IMR-90 (cell line): ENCODE results near the gene OR6V1. TPM values are rescaled to one million over a fixed set of nuclear protein-coding genes. Genes with fewer than 3 reads are reported as not detected.

ENCODE experiments used
- ATAC-seq: fragments of 200-7000 bp; cut with Tn5 transposase; 2 replicates; pipeline ENCODE4 v1.9.1; 2020; ENCODE audit warnings: low read depth, mild to moderate bottlenecking, moderate library complexity
- BruUV-seq: library from RNA; stranded (reverse); fragments of 400-500 nt; replicated peaks from 2 replicates; lab custom pipeline; 2021; lab: Mats Ljungman, UMichigan
- CTCF ChIA-PET: fragments of 300-600 bp; formaldehyde crosslinking; extraction: SDS; loops from one replicate; lab custom pipeline; 2021; ENCODE audit warnings: antibody characterized with exemption; lab: Yijun Ruan, JAX
- POLR2A ChIA-PET: fragments of 300-600 bp; sonication (Branson Sonifier 250); formaldehyde crosslinking; loops from one replicate; lab custom pipeline; 2022; ENCODE audit warnings: antibody characterized with exemption; ENCODE audit not compliant: unreplicated experiment; lab: Charles Lee
- DNase-seq: peaks from one replicate; pipeline ENCODE4 v3.0.0; 2013
- H2AFZ ChIP-seq: replicated peaks from 2 replicates; pipeline ENCODE3; 2013; ENCODE audit warnings: low read length, mild to moderate bottlenecking; ENCODE audit not compliant: poor library complexity
- H2AK5ac ChIP-seq: 2 replicates; pipeline ENCODE4 v1.6.1; 2013; ENCODE audit warnings: low read depth, low read length, inconsistent platforms
- H2AK9ac ChIP-seq: replicated peaks from 2 replicates; pipeline ENCODE3; 2013; ENCODE audit warnings: mild to moderate bottlenecking, low read depth, low read length, moderate library complexity; ENCODE audit not compliant: poor library complexity
- H2BK120ac ChIP-seq: 2 replicates; pipeline ENCODE4 v1.6.1; 2013; ENCODE audit warnings: low read depth, low read length, inconsistent platforms
- H2BK15ac ChIP-seq: 3 replicates; pipeline ENCODE4 v1.6.1; 2013; ENCODE audit warnings: low read depth, low read length, inconsistent platforms
- H2BK20ac ChIP-seq: 2 replicates; pipeline ENCODE4 v1.6.1; 2013; ENCODE audit warnings: low read depth, mild to moderate bottlenecking, inconsistent platforms, low read length, moderate library complexity
- H2BK5ac ChIP-seq: 2 replicates; pipeline ENCODE4 v1.6.1; 2013; ENCODE audit warnings: mild to moderate bottlenecking, low read depth, low read length, inconsistent platforms; ENCODE audit not compliant: poor library complexity, severe bottlenecking
- H3K14ac ChIP-seq: replicated peaks from 2 replicates; pipeline ENCODE4 v1.6.1; 2013; ENCODE audit warnings: low read depth, low read length, inconsistent platforms
- H3K18ac ChIP-seq: 2 replicates; pipeline ENCODE4 v1.6.1; 2013; ENCODE audit warnings: low read depth, low read length, control low read depth
- H3K23ac ChIP-seq: 2 replicates; pipeline ENCODE4 v1.6.1; 2013; ENCODE audit warnings: low read depth, low read length, inconsistent platforms
- H3K27ac ChIP-seq: 2 replicates; pipeline ENCODE4 v1.5.1; 2013; ENCODE audit warnings: mild to moderate bottlenecking, control low read depth, low read length; ENCODE audit not compliant: insufficient read depth
- H3K27me3 ChIP-seq: 2 replicates; pipeline ENCODE4 v1.6.1; 2013; ENCODE audit warnings: low read length; ENCODE audit not compliant: control insufficient read depth, insufficient read depth
- H3K36me3 ChIP-seq: 2 replicates; pipeline ENCODE4 v1.6.1; 2013; ENCODE audit warnings: low read length, mixed read lengths; ENCODE audit not compliant: control insufficient read depth, insufficient read depth
- H3K4ac ChIP-seq: 2 replicates; pipeline ENCODE4 v1.6.1; 2013; ENCODE audit warnings: low read depth, low read length, inconsistent platforms
- H3K4me1 ChIP-seq: 2 replicates; pipeline ENCODE4 v1.6.1; 2013; ENCODE audit warnings: low read length, mixed read lengths; ENCODE audit not compliant: control insufficient read depth, insufficient read depth
- H3K4me2 ChIP-seq: 2 replicates; pipeline ENCODE4 v1.6.1; 2013; ENCODE audit warnings: low read depth, mild to moderate bottlenecking, control low read depth, low read length, moderate library complexity
- H3K4me3 ChIP-seq: 2 replicates; pipeline ENCODE4 v1.5.1; 2013; ENCODE audit warnings: low read depth, mild to moderate bottlenecking, control low read depth, low read length, moderate library complexity; ENCODE audit not compliant: insufficient read depth
- H3K56ac ChIP-seq: 2 replicates; pipeline ENCODE4 v1.6.1; 2013; ENCODE audit warnings: low read length, inconsistent platforms; ENCODE audit not compliant: insufficient read depth; ENCODE audit errors: extremely low read depth
- H3K79me1 ChIP-seq, 2 experiments: 2 replicates each; pipeline ENCODE4 v1.6.1; 2013; ENCODE audit warnings: low read length in 2 of 2, inconsistent platforms in 1 of 2, low read depth in 1 of 2
- H3K9ac ChIP-seq: 2 replicates; pipeline ENCODE4 v1.6.1; 2013; ENCODE audit warnings: low read depth, low read length, control low read depth
- H3K9me1 ChIP-seq: 2 replicates; pipeline ENCODE4 v1.6.1; 2013; ENCODE audit warnings: low read length, inconsistent platforms; ENCODE audit not compliant: insufficient read depth
- H3K9me3 ChIP-seq: 2 replicates; pipeline ENCODE4 v1.6.1; 2013; ENCODE audit warnings: low read length; ENCODE audit not compliant: control insufficient read depth, insufficient read depth
- H4K20me1 ChIP-seq: 2 replicates; pipeline ENCODE4 v1.6.1; 2013; ENCODE audit warnings: low read length, inconsistent platforms; ENCODE audit not compliant: insufficient read depth
- H4K5ac ChIP-seq: 2 replicates; pipeline ENCODE4 v1.6.1; 2013; ENCODE audit warnings: mild to moderate bottlenecking, low read depth, low read length, control low read depth
- H4K8ac ChIP-seq, 2 experiments: 2 replicates each; pipeline ENCODE4 v1.6.1; 2013; ENCODE audit warnings: low read depth in 2 of 2, low read length in 2 of 2, control low read depth in 1 of 2, inconsistent platforms in 1 of 2
- H4K91ac ChIP-seq: 2 replicates; pipeline ENCODE4 v1.6.1; 2013; ENCODE audit warnings: low read depth, low read length, inconsistent platforms; ENCODE audit not compliant: insufficient read depth
- BHLHE40 ChIP-seq: fragments of 150-350 bp; IDR thresholded peaks from 2 replicates; pipeline ENCODE4 v1.6.1; 2016; ENCODE audit warnings: mild to moderate bottlenecking, low read depth, low read length
- CEBPB ChIP-seq: IDR thresholded peaks from 2 replicates; pipeline ENCODE4 v1.6.1; 2012; ENCODE audit warnings: low read depth, low read length, improper control_type of control experiment
- CHD1 ChIP-seq: IDR thresholded peaks from 2 replicates; pipeline ENCODE4 v1.6.1; 2012; ENCODE audit warnings: low read depth, low read length, improper control_type of control experiment
- CTCF ChIP-seq: conservative IDR thresholded peaks from 2 replicates; pipeline ENCODE4 v1.5.1; 2012; ENCODE audit warnings: mild to moderate bottlenecking, low read depth, low read length, improper control_type of control experiment
- ELK1 ChIP-seq: fragments of 150-350 bp; IDR thresholded peaks from 2 replicates; pipeline ENCODE4 v1.6.1; 2016; ENCODE audit warnings: low read depth, mild to moderate bottlenecking, low read length, moderate library complexity, borderline replicate concordance
- FOS ChIP-seq: fragments of 150-350 bp; IDR thresholded peaks from 2 replicates; pipeline ENCODE4 v1.6.1; 2016; ENCODE audit warnings: low read depth, low read length
- MAFK ChIP-seq: IDR thresholded peaks from 2 replicates; pipeline ENCODE4 v1.6.1; 2012; ENCODE audit warnings: low read depth, low read length, improper control_type of control experiment
- MAZ ChIP-seq: IDR thresholded peaks from 2 replicates; pipeline ENCODE4 v1.6.1; 2012; ENCODE audit warnings: low read depth, mild to moderate bottlenecking, low read length, improper control_type of control experiment, moderate library complexity, borderline replicate concordance
- MXI1 ChIP-seq: IDR thresholded peaks from 2 replicates; pipeline ENCODE4 v1.6.1; 2012; ENCODE audit warnings: low read depth, mild to moderate bottlenecking, low read length, moderate library complexity, borderline replicate concordance
- NFE2L2 ChIP-seq: fragments of 150-350 bp; IDR thresholded peaks from 2 replicates; pipeline ENCODE4 v1.6.1; 2016; ENCODE audit warnings: low read depth, mild to moderate bottlenecking, low read length
- POLR2A ChIP-seq: IDR thresholded peaks from 2 replicates; pipeline ENCODE4 v1.6.1; 2012; ENCODE audit warnings: mild to moderate bottlenecking, low read depth, low read length
- RAD21 ChIP-seq: IDR thresholded peaks from 2 replicates; pipeline ENCODE4 v1.6.1; 2012; ENCODE audit warnings: low read length, improper control_type of control experiment
- RCOR1 ChIP-seq: IDR thresholded peaks from 2 replicates; pipeline ENCODE4 v1.6.1; 2012; ENCODE audit warnings: mild to moderate bottlenecking, low read length, improper control_type of control experiment; ENCODE audit not compliant: insufficient replicate concordance
- RFX5 ChIP-seq: IDR thresholded peaks from 2 replicates; pipeline ENCODE4 v1.8.0; 2012; ENCODE audit warnings: low read depth, mild to moderate bottlenecking, low read length, moderate library complexity
- SMC3 ChIP-seq: fragments of 150-350 bp; IDR thresholded peaks from 2 replicates; pipeline ENCODE4 v1.6.1; 2016; ENCODE audit warnings: low read depth, mild to moderate bottlenecking, antibody characterized with exemption, low read length, moderate library complexity
- USF2 ChIP-seq: fragments of 150-350 bp; IDR thresholded peaks from 2 replicates; pipeline ENCODE4 v1.6.1; 2017; ENCODE audit warnings: mild to moderate bottlenecking, antibody characterized with exemption, low read length, low read depth
- WGBS, 2 experiments: methylation state at CpG; one replicate each; pipeline versions ENCODE4 v1.1.5 to v1.1.7; 2013; ENCODE audit warnings: missing lambda C conversion rate in 2 of 2; ENCODE audit not compliant: insufficient read length in 1 of 2; ENCODE audit errors: extremely low coverage in 2 of 2; 5-methylcytosine and 5-hydroxymethylcytosine counted together
- dilution Hi-C: fragments of 300-500 bp; cut with HindIII; formaldehyde crosslinking; loops from one replicate; pipeline ENCODE4 v1.14.3; 2018; ENCODE audit warnings: low sequenced_read_pairs; ENCODE audit not compliant: unreplicated experiment
- in situ Hi-C: fragments of 300-500 bp; cut with MboI; formaldehyde crosslinking; loops from 3 replicates; pipeline ENCODE4 v1.14.3; 2019; ENCODE audit warnings: low sequenced_read_pairs, inconsistent platforms, mixed read lengths
- intact Hi-C: fragments of 100-400 bp; cut with micrococcal nuclease; formaldehyde crosslinking; loops from 2 replicates; pipeline ENCODE4 v1.10.0; 2022
- polyA plus RNA-seq, 3 experiments: library from polyadenylated mRNA; depleted of rRNA; stranded (reverse); fragments of >200 nt; gene quantifications; 2 replicates each; pipeline ENCODE4 v1.2.3, GENCODE V29; 2012; ENCODE audit warnings: low replicate concordance in 1 of 3
- total RNA-seq: library from RNA; depleted of rRNA; stranded (reverse); fragments of >200 nt; gene quantifications from 2 replicates; pipeline ENCODE4 v1.2.3, GENCODE V29; 2012

The OR6V1 gene
- total and polyA plus RNA-seq, 2 of the 4 experiments (the other 2 are of a cell fraction) = not detected

- WGBS, 2 experiments = 40% methylated on average over 1 of the region's 3 CpGs; no CpG with 5 or more reads in 1 of the 2 experiments
- POLR2A ChIA-PET = no interaction called here
- peaks cover 2% of the 10 kb centered on the region; the same call in 1 of the 2 replicates for H3K9me3 ChIP-seq
- intact Hi-C loops = no loop called here
- DNase-seq = no peak
- in situ Hi-C loops = no loop called here
- H3K27ac ChIP-seq = no peak overlapping the region
- H2BK20ac ChIP-seq = no peak overlapping the region
- H4K91ac ChIP-seq = no peak overlapping the region
- no peaks in the 10 kb centered on the region for H3K4me1 ChIP-seq
- no peak overlapping the region for H2BK120ac ChIP-seq
- H3K36me3 ChIP-seq = no peaks in the 10 kb centered on the region
- H4K20me1 ChIP-seq = no peaks in the 10 kb centered on the region
- H3K14ac ChIP-seq = no peak overlapping the region
- H2AFZ ChIP-seq = no peak overlapping the region
- ATAC-seq = no peak
- H3K79me1 ChIP-seq = no peaks in the 10 kb centered on the region
- no peak overlapping the region for H3K4me3 ChIP-seq
- no peak overlapping the region for H3K4me2 ChIP-seq
- dilution Hi-C loops = no loop called here
- H3K9ac ChIP-seq = no peak overlapping the region
- no peak overlapping the region for H3K4ac ChIP-seq
- no peak overlapping the region for H2AK9ac ChIP-seq
- H2BK15ac ChIP-seq = no peak overlapping the region
- H2BK5ac ChIP-seq = no peak overlapping the region
- no peak overlapping the region for H3K23ac ChIP-seq
- CTCF ChIA-PET = no interaction called here
- TF ChIP-seq MAZ = no peak
- no peak for TF ChIP-seq MAFK
- no peak for TF ChIP-seq FOS
- no peak for TF ChIP-seq BHLHE40
- TF ChIP-seq POLR2A = no peak
- TF ChIP-seq NFE2L2 = no peak
- no peak for TF ChIP-seq CHD1
- no peak for TF ChIP-seq RAD21
- TF ChIP-seq MXI1 = no peak
- no peak for TF ChIP-seq RFX5
- TF ChIP-seq RCOR1 = no peak
- no peak for TF ChIP-seq CEBPB
- TF ChIP-seq CTCF = no peak
- no peak for TF ChIP-seq ELK1
- no peak for TF ChIP-seq USF2
- TF ChIP-seq SMC3 = no peak
- no peak overlapping the region for H2AK5ac ChIP-seq
- no peak overlapping the region for H3K18ac ChIP-seq
- no peak overlapping the region for H4K8ac ChIP-seq
- BruUV-seq = no TSS peak
- H3K27me3 ChIP-seq = no peaks in the 10 kb centered on the region
- H3K9me1 ChIP-seq = no peaks in the 10 kb centered on the region
- no peak overlapping the region for H4K5ac ChIP-seq
- no peak overlapping the region for H3K56ac ChIP-seq
Measured at GRCh38 chr7:143040209-143040715, 11.9 kb upstream of the OR6V1 start.
